WERI-Rb-1 (cell line): ENCODE data around the gene DMRT3.

Experiments used
- DNase-seq: peaks from one replicate; pipeline ENCODE4 v3.0.0-alpha.2; 2020
- H3K27ac ChIP-seq: fragments of 250-450 bp; sonication (Bioruptor Pico); 2 replicates; pipeline ENCODE4 v1.5.1; 2020; ENCODE audit warnings: mild to moderate bottlenecking, moderate library complexity
- H3K27me3 ChIP-seq: fragments of 250-450 bp; sonication (Bioruptor Pico); 2 replicates; pipeline ENCODE4 v1.5.1; 2021; ENCODE audit warnings: mild to moderate bottlenecking, low read depth, moderate library complexity; ENCODE audit not compliant: insufficient read depth, severe bottlenecking
- H3K36me3 ChIP-seq: fragments of 250-450 bp; sonication (Bioruptor Pico); 2 replicates; pipeline ENCODE4 v1.5.1; 2020; ENCODE audit warnings: mild to moderate bottlenecking, moderate library complexity
- H3K4me3 ChIP-seq: 2 replicates; pipeline ENCODE4 v1.5.1; 2011; ENCODE audit warnings: low read depth, mild to moderate bottlenecking, control low read depth, low read length
- H3K9me3 ChIP-seq: fragments of 250-450 bp; sonication (Bioruptor Pico); 2 replicates; pipeline ENCODE4 v1.5.1; 2021; ENCODE audit warnings: mild to moderate bottlenecking, moderate library complexity; ENCODE audit not compliant: severe bottlenecking
- CTCF ChIP-seq: IDR thresholded peaks from 2 replicates; pipeline ENCODE4 v1.5.1; 2011; ENCODE audit warnings: low read depth, mild to moderate bottlenecking, control low read depth, inconsistent platforms, low read length

The DMRT3 gene

GRCh38 chr9:959105-959504 is 17.4 kb upstream of the DMRT3 start:
- no peak for TF ChIP-seq CTCF
- Histone ChIP-seq H3K36me3 (no peaks in the 10 kb centered on the region), H3K27me3 (no peaks in the 10 kb centered on the region), H3K27ac (no peak overlapping the region), H3K4me3 (no peak overlapping the region), H3K9me3 (no peaks in the 10 kb centered on the region)
- no peak for DNase-seq

GRCh38 chr9:959914-960313 is 16.5 kb upstream of the DMRT3 start:
- no peak overlapping the region for H3K27ac ChIP-seq
- no peak overlapping the region for H3K4me3 ChIP-seq
- no peak for DNase-seq
- no peaks in the 10 kb centered on the region for H3K27me3 ChIP-seq
- H3K36me3 ChIP-seq, result no peaks in the 10 kb centered on the region
- no peaks in the 10 kb centered on the region for H3K9me3 ChIP-seq
- no peak for TF ChIP-seq CTCF

- DNase-seq, result no peak
- no peak for TF ChIP-seq CTCF
These were observed 14.4 kb upstream of the DMRT3 start for GRCh38 chr9:962023-962422.

GRCh38 chr9:965497-965896 is 11.0 kb upstream of the DMRT3 start:
- Histone ChIP-seq H3K27me3 (peaks cover 7% of the 10 kb centered on the region), H3K36me3 (no peaks in the 10 kb centered on the region), H3K9me3 (no peaks in the 10 kb centered on the region), H3K4me3 (no peak overlapping the region), H3K27ac (no peak overlapping the region)
- DNase-seq, result no peak
- TF ChIP-seq CTCF, result no peak

More at GRCh38 chr9:962023-962422, 14.4 kb upstream of the DMRT3 start:
- H3K9me3 ChIP-seq, result no peaks in the 10 kb centered on the region
- no peaks in the 10 kb centered on the region for H3K36me3 ChIP-seq
- H3K27me3 ChIP-seq, result no peaks in the 10 kb centered on the region
- H3K4me3 ChIP-seq, result no peak overlapping the region
- no peak overlapping the region for H3K27ac ChIP-seq

GRCh38 chr9:966870-967269 is 9.6 kb upstream of the DMRT3 start:
- DNase-seq, result no peak
- no peak overlapping the region for H3K4me3 ChIP-seq
- peaks cover 5% of the 10 kb centered on the region for H3K9me3 ChIP-seq
- TF ChIP-seq CTCF, result no peak
- peaks cover 9% of the 10 kb centered on the region for H3K27me3 ChIP-seq
- no peak overlapping the region for H3K27ac ChIP-seq
- no peaks in the 10 kb centered on the region for H3K36me3 ChIP-seq

- Histone ChIP-seq H3K27me3 (peaks cover 9% of the 10 kb centered on the region), H3K4me3 (no peak overlapping the region), H3K9me3 (peaks cover 5% of the 10 kb centered on the region), H3K27ac (no peak overlapping the region), H3K36me3 (no peaks in the 10 kb centered on the region)
- no peak for DNase-seq
- no peak for TF ChIP-seq CTCF
These were observed 9.0 kb upstream of the DMRT3 start for GRCh38 chr9:967436-967835.
